OCI-LY1 (cell line): ENCODE results near the gene PPP2R5C.
A peak's percentile ranks its signal among the peaks of the same experiment; 100 is the strongest.

Experiments
- H2AFZ ChIP-seq: fragments of 200-600 bp; sonication (generic), shearing (Covaris generic); 2 replicates; pipeline ENCODE4 v1.6.0; 2014; ENCODE audit warnings: antibody characterized with exemption, mild to moderate bottlenecking, low read length
- H3F3A ChIP-seq: fragments of 200-600 bp; sonication (generic), shearing (Covaris generic); 2 replicates; pipeline ENCODE4 v1.6.0; 2014; ENCODE audit warnings: mild to moderate bottlenecking, antibody characterized with exemption, low read length, moderate library complexity; ENCODE audit not compliant: insufficient read depth
- H3K27ac ChIP-seq: fragments of 200-600 bp; sonication (generic); 2 replicates; pipeline ENCODE4 v1.5.1; 2014; ENCODE audit warnings: low read length, mixed run types, mild to moderate bottlenecking, low read depth; ENCODE audit not compliant: poor library complexity, severe bottlenecking
- H3K27me3 ChIP-seq: fragments of 200-600 bp; sonication (generic); 2 replicates; pipeline ENCODE4 v1.6.0; 2014; ENCODE audit warnings: antibody characterized with exemption, mild to moderate bottlenecking, low read length, moderate library complexity; ENCODE audit not compliant: insufficient read depth
- H3K36me3 ChIP-seq: fragments of 200-600 bp; sonication (generic); 2 replicates; pipeline ENCODE4 v1.6.1; 2014; ENCODE audit warnings: mild to moderate bottlenecking, antibody characterized with exemption, low read length, moderate library complexity, mixed read lengths; ENCODE audit not compliant: insufficient read depth
- H3K4me1 ChIP-seq: fragments of 200-600 bp; sonication (generic); 2 replicates; pipeline ENCODE4 v1.5.1; 2014; ENCODE audit warnings: mild to moderate bottlenecking, low read length, moderate library complexity; ENCODE audit not compliant: insufficient read depth, severe bottlenecking
- H3K4me2 ChIP-seq: fragments of 200-600 bp; sonication (generic), shearing (Covaris generic); 2 replicates; pipeline ENCODE4 v1.6.1; 2014; ENCODE audit warnings: low read length
- H3K4me3 ChIP-seq: fragments of 200-600 bp; sonication (generic); 2 replicates; pipeline ENCODE4 v1.5.1; 2014; ENCODE audit warnings: low read length, low read depth, mild to moderate bottlenecking, mixed read lengths; ENCODE audit not compliant: poor library complexity, severe bottlenecking
- H3K79me2 ChIP-seq: fragments of 200-600 bp; shearing (Covaris generic); 2 replicates; pipeline ENCODE4 v1.6.1; 2016; ENCODE audit warnings: mixed run types, low read length, mixed read lengths; ENCODE audit not compliant: insufficient read depth
- H3K9ac ChIP-seq: fragments of 200-600 bp; sonication (generic), shearing (Covaris generic); 2 replicates; pipeline ENCODE4 v1.6.1; 2014; ENCODE audit warnings: mild to moderate bottlenecking, low read length, mixed read lengths
- H3K9me2 ChIP-seq: fragments of 200-600 bp; sonication (generic), shearing (Covaris generic); 2 replicates; pipeline ENCODE4 v1.6.1; 2014; ENCODE audit warnings: low read depth, mild to moderate bottlenecking, low read length, mixed read lengths
- H3K9me3 ChIP-seq: fragments of 200-600 bp; shearing (Covaris generic); 2 replicates; pipeline ENCODE4 v1.6.1; 2014; ENCODE audit warnings: low read length, mixed read lengths
- H4K20me1 ChIP-seq: fragments of 200-600 bp; sonication (generic), shearing (Covaris generic); 2 replicates; pipeline ENCODE4 v1.6.0; 2016; ENCODE audit warnings: mild to moderate bottlenecking, low read length; ENCODE audit not compliant: insufficient read depth
- CTCF ChIP-seq: fragments of 200-600 bp; sonication (generic), shearing (Covaris generic); IDR thresholded peaks from 2 replicates; pipeline ENCODE4 v1.5.1; 2017; ENCODE audit warnings: mild to moderate bottlenecking, antibody characterized with exemption, low read length, moderate library complexity, mixed read lengths
- EZH2 ChIP-seq: fragments of 200-600 bp; sonication (generic), shearing (Covaris generic); IDR thresholded peaks from 2 replicates; pipeline ENCODE4 v1.8.0; 2017; ENCODE audit warnings: borderline replicate concordance, mixed run types, mild to moderate bottlenecking, antibody characterized with exemption, low read length, moderate library complexity, mixed read lengths

PPP2R5C gene

GRCh38 chr14:101845496-101845895 lies 84.0 kb downstream of the PPP2R5C start:
- H3K27ac ChIP-seq, result peak overlapping the region; percentile 91
- H3K4me1 ChIP-seq, result peaks cover 95% of the 10 kb centered on the region
- no peaks in the 10 kb centered on the region for H3K9me2 ChIP-seq
- TF ChIP-seq CTCF, result no peak
- no peak for TF ChIP-seq EZH2
- no peaks in the 10 kb centered on the region for H3K9me3 ChIP-seq
- H3K27me3 ChIP-seq, result no peaks in the 10 kb centered on the region
- no peak overlapping the region for H2AFZ ChIP-seq
- H3K79me2 ChIP-seq, result peaks cover 41% of the 10 kb centered on the region
- H3K4me3 ChIP-seq, result peak overlapping the region; percentile 23
- H3K36me3 ChIP-seq, result no peaks in the 10 kb centered on the region; the same call in 1 of the 2 replicates
- peaks cover 5% of the 10 kb centered on the region; the same call in 1 of the 2 replicates for H3F3A ChIP-seq
- peak overlapping the region; percentile 70 for H3K4me2 ChIP-seq
- H3K9ac ChIP-seq, result peak overlapping the region; percentile 56; the same call in 1 of the 2 replicates
- H4K20me1 ChIP-seq, result no peaks in the 10 kb centered on the region

- TF ChIP-seq EZH2 (no peak), CTCF (no peak)
- Histone ChIP-seq H3K79me2 (peaks cover 45% of the 10 kb centered on the region), H3K4me1 (peaks cover 95% of the 10 kb centered on the region)
These were observed 84.4 kb downstream of the PPP2R5C start for GRCh38 chr14:101845896-101846295.

GRCh38 chr14:101849125-101849524 lies 87.6 kb downstream of the PPP2R5C start:
- peak overlapping the region; percentile 48 for H3K4me2 ChIP-seq
- H3K79me2 ChIP-seq, result peaks cover 77% of the 10 kb centered on the region
- no peaks in the 10 kb centered on the region for H3K9me2 ChIP-seq
- H3K4me3 ChIP-seq, result no peak overlapping the region
- no peaks in the 10 kb centered on the region for H3F3A ChIP-seq
- peak overlapping the region; percentile 73 for H3K27ac ChIP-seq
- H3K4me1 ChIP-seq, result peaks cover 96% of the 10 kb centered on the region
- H2AFZ ChIP-seq, result no peak overlapping the region
- no peaks in the 10 kb centered on the region for H3K9me3 ChIP-seq
- H4K20me1 ChIP-seq, result no peaks in the 10 kb centered on the region; the same call in 1 of the 2 replicates
- H3K36me3 ChIP-seq, result no peaks in the 10 kb centered on the region; the same call in 1 of the 2 replicates
- TF ChIP-seq CTCF, result no peak
- TF ChIP-seq EZH2, result no peak
- no peaks in the 10 kb centered on the region for H3K27me3 ChIP-seq
- H3K9ac ChIP-seq, result no peak overlapping the region; the same call in 1 of the 2 replicates

More at GRCh38 chr14:101845896-101846295, 84.4 kb downstream of the PPP2R5C start:
- peak overlapping the region; percentile 91 for H3K27ac ChIP-seq
- H3K9me2 ChIP-seq, result no peaks in the 10 kb centered on the region
- peaks cover 5% of the 10 kb centered on the region; the same call in 1 of the 2 replicates for H3F3A ChIP-seq
- H4K20me1 ChIP-seq, result no peaks in the 10 kb centered on the region
- H3K9ac ChIP-seq, result peak overlapping the region; percentile 56; the same call in 1 of the 2 replicates
- peak overlapping the region; percentile 70 for H3K4me2 ChIP-seq
- no peaks in the 10 kb centered on the region for H3K9me3 ChIP-seq
- H3K36me3 ChIP-seq, result no peaks in the 10 kb centered on the region; the same call in 1 of the 2 replicates
- peak overlapping the region; percentile 23 for H3K4me3 ChIP-seq
- H3K27me3 ChIP-seq, result no peaks in the 10 kb centered on the region
- no peak overlapping the region for H2AFZ ChIP-seq
